ENCODE data around the gene BICC1.

GRCh38 chr10:58691528-58691927, 178.9 kb downstream of the BICC1 start:
- no peak for TF ChIP-seq POLR2AphosphoS5 (IDR thresholded peaks at IDR 0.05; ENCODE audit: low read depth, low read length)
- TF ChIP-seq SIN3A (IDR thresholded peaks at IDR 0.05; ENCODE audit: borderline replicate concordance, insufficient read depth, low read length): no peak
